Measurements from ENCODE around the gene RASSF3. TPM values are rescaled to one million over a fixed set of nuclear protein-coding genes. Genes with fewer than 3 reads are reported as not detected.

The RASSF3 gene
- total RNA-seq, 2 donors from 2014 or later: 246 to 312 TPM

- intact Hi-C loops (cut with DNase I): no loop called here
- no peak for DNase-seq (ENCODE audit: low spot score)
Measured at GRCh38 chr12:64737539-64737938, 127.2 kb downstream of the RASSF3 start.

GRCh38 chr12:64739778-64740177, 129.5 kb downstream of the RASSF3 start:
- intact Hi-C loops (cut with DNase I): no loop called here
- no peak for DNase-seq (ENCODE audit: low spot score)

GRCh38 chr12:64740646-64741045, 130.4 kb downstream of the RASSF3 start:
- DNase-seq (ENCODE audit: low spot score): no peak
- intact Hi-C loops (cut with DNase I): no loop called here

- DNase-seq (ENCODE audit: low spot score): no peak
- intact Hi-C loops (cut with DNase I): no loop called here
Measured at GRCh38 chr12:64742416-64742815, 132.1 kb downstream of the RASSF3 start.

- no peak for DNase-seq (ENCODE audit: low spot score)
- intact Hi-C loops (cut with DNase I): no loop called here
Measured at GRCh38 chr12:64743206-64743605, 132.9 kb downstream of the RASSF3 start.

GRCh38 chr12:64744422-64745258, 134.3 kb downstream of the RASSF3 start:
- intact Hi-C loops (cut with DNase I): no loop called here
- DNase-seq (ENCODE audit: low spot score): no peak

GRCh38 chr12:64745259-64745807, 135.0 kb downstream of the RASSF3 start:
- intact Hi-C loops (cut with DNase I): no loop called here
- no peak for DNase-seq (ENCODE audit: low spot score)

GRCh38 chr12:64745980-64746379, 135.7 kb downstream of the RASSF3 start:
- DNase-seq (ENCODE audit: low spot score): no peak
- intact Hi-C loops (cut with DNase I): no loop called here

- DNase-seq (ENCODE audit: low spot score): no peak
- intact Hi-C loops (cut with DNase I): no loop called here
Measured at GRCh38 chr12:64746663-64747062, 136.4 kb downstream of the RASSF3 start.

Small RNAs within 50 kb of the gene (microRNA-seq; reads per million reads assigned to microRNA genes)
- gene MIR548C (ENCODE audit: borderline microRNAs expressed in 2 of 2): 0 reads per million in 2 donors
- gene MIR548Z (ENCODE audit: borderline microRNAs expressed in 2 of 2): 0 reads per million in 2 donors

Other genes starting within 250 kb of the RASSF3 start
- not detected for gene C12orf56, start 219.7 kb upstream of the RASSF3 start, total RNA-seq
- gene XPOT, start 206.1 kb upstream of the RASSF3 start, total RNA-seq: 10 to 100 TPM; 61.2 to 69.4 TPM
- 10 to 100 TPM; 18.5 to 22.6 TPM for gene TBK1, start 158.4 kb upstream of the RASSF3 start, total RNA-seq
- gene GNS, start 148.9 kb downstream of the RASSF3 start, total RNA-seq: 100 to 1,000 TPM; 102 to 144 TPM
- gene TBC1D30, start 214.2 kb downstream of the RASSF3 start, total RNA-seq: 1 to 10 TPM in 1 of 2 donors, under 1 TPM in 1; 0.60 to 3.7 TPM